Activated CD8-positive, alpha-beta T cell treated with anti-CD3 and anti-CD28 coated beads, Interleukin-2, amount 10 ng/mL, durations not matched to agents 7 days and 5 days (primary cell): ENCODE results near the gene FOXR1. TPM values are rescaled to one million over a fixed set of nuclear protein-coding genes. Genes with fewer than 3 reads are reported as not detected.
"Not testable (repeated sequence)": the region's sequence is repeated elsewhere in the genome, so short reads cannot be mapped to it uniquely, and the experiment has no call there.

Experiments
- ATAC-seq: fragments of 150-1000 bp; cut with Tn5 transposase; one replicate; pipeline ENCODE4 v1.10.0; 2021; ENCODE audit warnings: moderate library complexity
- CTCF ChIA-PET: fragments of 350-600 bp; sonication (Branson Sonifier 250); formaldehyde crosslinking; loops from one replicate; lab custom pipeline; 2021; ENCODE audit warnings: antibody characterized with exemption; lab: Charles Lee
- POLR2A ChIA-PET: fragments of 350-600 bp; sonication (Branson Sonifier 250); formaldehyde crosslinking; loops from one replicate; lab custom pipeline; 2021; ENCODE audit warnings: antibody characterized with exemption; lab: Charles Lee
- DNase-seq: peaks from one replicate; pipeline ENCODE4 v3.0.0-alpha.2; 2020
- H3K27ac Mint-ChIP-seq: one replicate; pipeline ENCODE4 v1.8.0; 2021; ENCODE audit warnings: mild to moderate bottlenecking, mixed read lengths
- H3K27me3 Mint-ChIP-seq: one replicate; pipeline ENCODE4 v1.8.0; 2021; ENCODE audit warnings: low read depth, mixed read lengths
- H3K36me3 Mint-ChIP-seq: one replicate; pipeline ENCODE4 v1.8.0; 2021; ENCODE audit warnings: low read depth, mixed read lengths
- H3K4me1 Mint-ChIP-seq: one replicate; pipeline ENCODE4 v1.8.0; 2021; ENCODE audit warnings: low read depth, mixed read lengths
- H3K4me3 Mint-ChIP-seq: one replicate; pipeline ENCODE4 v1.8.0; 2021; ENCODE audit warnings: mild to moderate bottlenecking, mixed read lengths
- H3K9me3 Mint-ChIP-seq: one replicate; pipeline ENCODE4 v1.8.0; 2022; ENCODE audit warnings: mixed read lengths; ENCODE audit not compliant: insufficient read depth
- total RNA-seq, 2 experiments: library from RNA; stranded (reverse); gene quantifications; one replicate each; pipeline ENCODE4 v1.2.3, GENCODE V29; 2021

Gene FOXR1
- total RNA-seq, 2 experiments from 2014 or later: not detected

DNA sequence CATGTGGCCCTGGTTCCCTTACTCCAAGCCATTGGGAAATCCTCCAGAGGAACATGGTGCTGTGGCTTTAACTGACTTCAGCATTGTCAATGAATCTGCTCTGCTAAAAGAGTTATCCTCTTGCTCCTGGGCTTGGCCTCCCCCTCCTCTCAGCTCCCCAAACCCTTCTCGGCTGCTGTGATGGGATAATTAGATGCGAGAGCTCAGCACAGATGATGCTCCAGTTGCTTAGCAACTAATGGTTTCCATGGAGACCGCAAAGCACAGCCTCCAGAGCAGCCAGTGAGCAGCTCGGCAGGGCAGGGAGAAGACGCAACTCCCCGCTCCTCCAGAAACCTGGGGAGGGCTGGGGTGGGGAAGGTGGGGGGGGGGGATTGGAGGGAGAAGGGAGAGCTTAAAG, 18.3 kb upstream of the FOXR1 start:
- no peaks in the 10 kb centered on the region for H3K9me3 Mint-ChIP-seq
- H3K36me3 Mint-ChIP-seq: no peaks in the 10 kb centered on the region
- ChIA-PET POLR2A (no interaction called here), CTCF (interaction anchor here (0.6 to 1.1 kb wide), 4 partner anchors 22 to 263 kb away, joined by 3 read pairs; no protein-coding TSS in a partner anchor)
- peaks cover 14% of the 10 kb centered on the region for H3K27me3 Mint-ChIP-seq
- ATAC-seq (no peak), DNase-seq (no peak)
- peaks cover 5% of the 10 kb centered on the region for H3K4me1 Mint-ChIP-seq
- no peak overlapping the region for H3K4me3 Mint-ChIP-seq
- H3K27ac Mint-ChIP-seq: no peak overlapping the region

GRCh38 chr11:118953976-118954375, 17.6 kb upstream of the FOXR1 start:
- H3K27ac Mint-ChIP-seq, ATAC-seq, H3K9me3 Mint-ChIP-seq, DNase-seq, H3K4me3 Mint-ChIP-seq, POLR2A ChIA-PET, H3K36me3 Mint-ChIP-seq, H3K4me1 Mint-ChIP-seq: not testable (repeated sequence)
- peaks cover 13% of the 10 kb centered on the region for H3K27me3 Mint-ChIP-seq
- CTCF ChIA-PET: interaction anchor here (0.8 to 1.5 kb wide), 5 partner anchors 14 to 359 kb away, joined by 3 to 6 read pairs (median 3); no protein-coding TSS in a partner anchor

DNA sequence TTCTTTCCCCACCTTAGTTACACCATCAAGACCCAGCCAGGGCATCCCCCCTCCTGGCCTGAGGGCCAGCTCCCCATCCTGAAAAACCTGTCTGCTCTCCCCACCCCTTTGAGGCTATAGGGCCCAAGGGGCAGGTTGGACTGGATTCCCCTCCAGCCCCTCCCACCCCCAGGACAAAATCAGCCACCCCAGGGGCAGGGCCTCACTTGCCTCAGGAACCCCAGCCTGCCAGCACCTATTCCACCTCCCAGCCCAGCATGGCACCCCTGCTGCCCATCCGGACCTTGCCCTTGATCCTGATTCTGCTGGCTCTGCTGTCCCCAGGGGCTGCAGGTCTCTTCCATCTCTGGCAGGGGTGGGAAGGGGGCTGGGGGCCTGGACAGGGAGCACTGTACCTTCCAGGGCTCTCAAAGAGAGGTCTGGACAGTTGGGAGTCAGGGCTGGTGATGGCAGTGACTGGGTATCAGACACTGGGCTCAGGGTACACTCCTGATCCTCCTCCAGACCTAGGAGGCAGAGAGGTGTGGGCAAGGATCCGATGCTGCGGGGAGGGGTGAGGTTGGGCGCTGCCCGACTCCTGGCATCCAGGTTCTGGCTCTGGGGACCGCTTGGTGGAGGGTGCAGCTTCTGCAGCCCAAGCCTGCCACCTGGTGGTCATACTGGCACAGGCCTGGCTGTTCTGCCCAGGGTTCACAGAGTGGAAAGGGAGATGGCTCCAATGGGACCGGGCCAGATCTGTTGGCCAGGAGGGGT, 15.3 kb upstream of the FOXR1 start, which contains the start of gene UPK2:
Gene UPK2 (plus strand): TSS at position 205 of the 753 bp plus-strand sequence. CDS start 53 bp downstream, at position 258.
- H3K27ac Mint-ChIP-seq: no peak within 1 kb of the TSS
- ATAC-seq: peak; percentile 100
- ChIA-PET CTCF (interaction anchor here (1.0 to 2.2 kb wide), 15 partner anchors 9 to 362 kb away, joined by 3 to 15 read pairs (median 5); no protein-coding TSS in a partner anchor), POLR2A (no interaction called here)
- H3K36me3 Mint-ChIP-seq: no peaks in the 10 kb centered on the region
- no peaks in the 10 kb centered on the region for H3K9me3 Mint-ChIP-seq
- H3K4me3 Mint-ChIP-seq: no peak within 1 kb of the TSS
- peaks cover 5% of the 10 kb centered on the region for H3K4me1 Mint-ChIP-seq
- DNase-seq: peak; percentile 91
- H3K27me3 Mint-ChIP-seq: peaks cover 7% of the 10 kb centered on the region

DNA sequence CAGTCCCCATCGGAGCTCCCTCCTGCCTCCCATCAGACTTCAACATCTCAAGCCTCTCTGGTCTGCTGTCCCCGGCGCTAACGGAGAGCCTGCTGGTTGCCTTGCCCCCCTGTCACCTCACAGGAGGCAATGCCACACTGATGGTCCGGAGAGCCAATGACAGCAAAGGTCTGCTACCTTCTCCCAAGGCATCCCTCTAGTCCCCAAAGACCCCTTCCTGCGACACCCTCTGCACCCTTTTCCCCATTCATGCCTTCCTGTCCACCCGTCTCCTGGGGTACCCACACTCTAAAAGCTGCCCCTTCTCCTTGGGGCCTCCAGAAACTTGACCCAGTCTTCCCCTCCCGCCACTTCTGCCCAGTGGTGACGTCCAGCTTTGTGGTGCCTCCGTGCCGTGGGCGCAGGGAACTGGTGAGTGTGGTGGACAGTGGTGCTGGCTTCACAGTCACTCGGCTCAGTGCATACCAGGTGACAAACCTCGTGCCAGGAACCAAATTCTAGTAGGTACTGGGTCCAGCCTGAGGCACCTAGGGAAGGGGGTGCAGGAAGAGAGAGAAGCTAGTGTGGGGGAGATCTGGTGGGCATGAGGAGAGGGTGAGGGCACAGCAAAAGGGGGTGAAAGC, 14.6 kb upstream of the FOXR1 start:
- H3K36me3 Mint-ChIP-seq: no peaks in the 10 kb centered on the region
- H3K9me3 Mint-ChIP-seq: no peaks in the 10 kb centered on the region
- H3K27me3 Mint-ChIP-seq: peaks cover 5% of the 10 kb centered on the region
- peaks cover 5% of the 10 kb centered on the region for H3K4me1 Mint-ChIP-seq
- no peak for ATAC-seq
- no peak overlapping the region for H3K27ac Mint-ChIP-seq
- ChIA-PET POLR2A (interaction anchor here (0.6 to 0.8 kb wide), 2 partner anchors 48 to 166 kb away, joined by 3 read pairs; partner anchors contain the start of gene DDX6), CTCF (interaction anchor here (1.0 to 2.2 kb wide), 16 partner anchors 10 to 362 kb away, joined by 3 to 15 read pairs (median 5); no protein-coding TSS in a partner anchor)
- no peak for DNase-seq
- no peak overlapping the region for H3K4me3 Mint-ChIP-seq

- H3K27me3 Mint-ChIP-seq: peaks cover 5% of the 10 kb centered on the region
- no peak for ATAC-seq
- ChIA-PET CTCF (interaction anchor here (1.1 to 2.2 kb wide), 13 partner anchors 10 to 363 kb away, joined by 3 to 15 read pairs (median 5); no protein-coding TSS in a partner anchor), POLR2A (interaction anchor here (0.6 to 0.8 kb wide), 2 partner anchors 48 to 167 kb away, joined by 3 read pairs; partner anchors contain the start of gene DDX6)
- no peak for DNase-seq
- no peak overlapping the region for H3K27ac Mint-ChIP-seq
- peaks cover 5% of the 10 kb centered on the region for H3K4me1 Mint-ChIP-seq
- no peaks in the 10 kb centered on the region for H3K9me3 Mint-ChIP-seq
- H3K36me3 Mint-ChIP-seq: no peaks in the 10 kb centered on the region
- no peak overlapping the region for H3K4me3 Mint-ChIP-seq
Measured at GRCh38 chr11:118957549-118957948, 14.0 kb upstream of the FOXR1 start.

- no peak overlapping the region for H3K4me3 Mint-ChIP-seq
- H3K36me3 Mint-ChIP-seq: no peaks in the 10 kb centered on the region
- peaks cover 5% of the 10 kb centered on the region for H3K27me3 Mint-ChIP-seq
- ATAC-seq (no peak), DNase-seq (no peak)
- H3K27ac Mint-ChIP-seq: no peak overlapping the region
- ChIA-PET POLR2A (no interaction called here), CTCF (interaction anchor here (1.2 to 2.2 kb wide), 5 partner anchors 22 to 268 kb away, joined by 5 to 15 read pairs (median 12); no protein-coding TSS in a partner anchor)
- peaks cover 5% of the 10 kb centered on the region for H3K4me1 Mint-ChIP-seq
- H3K9me3 Mint-ChIP-seq: no peaks in the 10 kb centered on the region
Measured at GRCh38 chr11:118957968-118958367, 13.6 kb upstream of the FOXR1 start.

DNA sequence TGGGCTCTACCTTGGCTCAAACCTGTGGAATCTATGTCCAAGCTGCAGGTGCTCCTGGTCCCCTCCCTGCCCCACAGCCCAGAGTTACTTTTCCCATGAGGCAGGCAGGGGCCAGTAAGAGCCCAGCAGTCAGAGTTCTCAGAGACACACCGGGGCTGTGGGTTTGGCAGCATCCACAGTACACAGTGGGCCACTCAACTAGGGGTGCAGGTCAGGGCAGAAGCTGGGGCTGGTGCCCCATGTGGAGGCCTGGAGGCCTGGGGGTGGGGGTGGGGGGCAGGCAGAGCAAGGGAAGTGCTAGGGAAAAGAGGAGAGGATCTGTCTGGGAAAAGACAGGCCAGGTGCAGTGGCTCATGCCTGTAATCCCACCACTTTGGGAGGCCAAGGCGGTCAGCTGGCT, 13.0 kb upstream of the FOXR1 start:
- Mint-ChIP-seq H3K9me3 (no peaks in the 10 kb centered on the region), H3K4me3 (no peak overlapping the region), H3K27me3 (peaks cover 5% of the 10 kb centered on the region), H3K36me3 (no peaks in the 10 kb centered on the region), H3K27ac (no peak overlapping the region), H3K4me1 (peaks cover 5% of the 10 kb centered on the region)
- ATAC-seq (no peak), DNase-seq (no peak)
- ChIA-PET CTCF (interaction anchor here (1.7 kb wide), 1 partner anchor 52 kb away, joined by 4 read pairs; no protein-coding TSS in a partner anchor), POLR2A (no interaction called here)

DNA sequence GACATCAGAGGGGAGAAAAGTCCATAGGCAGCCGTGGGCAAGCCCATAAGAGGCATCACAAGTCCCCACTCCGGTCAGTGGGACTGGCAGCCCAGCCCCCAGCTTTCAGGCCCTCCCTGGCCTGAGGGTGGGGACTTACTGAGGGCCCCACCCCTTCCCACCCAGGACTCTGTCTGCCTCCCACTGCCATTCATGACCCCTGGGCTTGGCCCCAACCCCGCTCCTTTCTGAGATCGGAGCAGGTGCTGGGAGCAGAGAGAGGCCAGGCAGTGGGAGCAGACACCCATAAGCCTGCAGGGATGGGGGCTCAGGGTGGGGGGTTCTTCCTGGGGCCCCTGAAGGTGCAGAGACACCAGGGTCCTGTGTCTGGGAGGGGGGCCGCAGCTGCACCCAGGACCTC, 10.4 kb upstream of the FOXR1 start:
- H3K27ac Mint-ChIP-seq: no peak overlapping the region
- no peaks in the 10 kb centered on the region for H3K27me3 Mint-ChIP-seq
- DNase-seq (no peak), ATAC-seq (no peak)
- H3K4me3 Mint-ChIP-seq: no peak overlapping the region
- H3K4me1 Mint-ChIP-seq: peaks cover 5% of the 10 kb centered on the region
- H3K9me3 Mint-ChIP-seq: no peaks in the 10 kb centered on the region
- no peaks in the 10 kb centered on the region for H3K36me3 Mint-ChIP-seq
- CTCF ChIA-PET: no interaction called here
- POLR2A ChIA-PET: no interaction called here

- H3K36me3 Mint-ChIP-seq: no peaks in the 10 kb centered on the region
- ChIA-PET CTCF (no interaction called here), POLR2A (no interaction called here)
- no peak for ATAC-seq
- no peaks in the 10 kb centered on the region for H3K9me3 Mint-ChIP-seq
- no peak overlapping the region for H3K27ac Mint-ChIP-seq
- no peaks in the 10 kb centered on the region for H3K27me3 Mint-ChIP-seq
- H3K4me3 Mint-ChIP-seq: no peak overlapping the region
- peaks cover under 1% of the 10 kb centered on the region for H3K4me1 Mint-ChIP-seq
- no peak for DNase-seq
Measured at GRCh38 chr11:118961591-118961990, 10.0 kb upstream of the FOXR1 start.

DNA sequence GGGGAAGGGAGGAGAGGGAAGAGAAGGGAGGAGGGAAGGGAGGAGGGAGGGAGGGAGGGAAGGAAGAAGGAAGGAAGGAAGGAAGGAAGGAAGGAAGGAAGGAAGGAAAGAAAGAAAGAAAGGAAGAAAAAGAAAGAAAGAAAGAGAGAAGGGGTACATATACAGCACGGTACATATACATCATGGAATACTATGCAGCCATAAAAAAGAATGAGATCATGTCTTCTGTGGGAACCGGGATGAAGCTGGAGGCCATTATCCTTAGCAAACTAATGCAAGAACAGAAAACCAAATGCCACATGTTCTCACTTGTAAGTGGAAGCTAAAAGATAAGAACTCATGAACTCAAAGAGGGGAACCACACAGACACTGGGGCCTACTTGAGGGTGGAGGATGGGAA, 2.1 kb upstream of the FOXR1 start:
- H3K27ac Mint-ChIP-seq, CTCF ChIA-PET, H3K4me3 Mint-ChIP-seq, ATAC-seq, H3K27me3 Mint-ChIP-seq, H3K9me3 Mint-ChIP-seq, POLR2A ChIA-PET, H3K4me1 Mint-ChIP-seq, DNase-seq, H3K36me3 Mint-ChIP-seq: not testable (repeated sequence)

- Mint-ChIP-seq H3K9me3 (no peaks in the 10 kb centered on the region), H3K27ac (no peak overlapping the region), H3K36me3 (no peaks in the 10 kb centered on the region), H3K27me3 (peaks cover 17% of the 10 kb centered on the region), H3K4me1 (no peaks in the 10 kb centered on the region), H3K4me3 (no peak overlapping the region)
- POLR2A ChIA-PET: no interaction called here
- CTCF ChIA-PET: no interaction called here
- no peak for DNase-seq
- ATAC-seq: no peak
Measured at GRCh38 chr11:118973985-118974384, 2.4 kb downstream of the FOXR1 start.
